ENCODE results near the gene PSAP.
"Not testable (repeated sequence)": the region's sequence is repeated elsewhere in the genome, so short reads cannot be mapped to it uniquely, and the experiment has no call there.

PSAP gene

DNA sequence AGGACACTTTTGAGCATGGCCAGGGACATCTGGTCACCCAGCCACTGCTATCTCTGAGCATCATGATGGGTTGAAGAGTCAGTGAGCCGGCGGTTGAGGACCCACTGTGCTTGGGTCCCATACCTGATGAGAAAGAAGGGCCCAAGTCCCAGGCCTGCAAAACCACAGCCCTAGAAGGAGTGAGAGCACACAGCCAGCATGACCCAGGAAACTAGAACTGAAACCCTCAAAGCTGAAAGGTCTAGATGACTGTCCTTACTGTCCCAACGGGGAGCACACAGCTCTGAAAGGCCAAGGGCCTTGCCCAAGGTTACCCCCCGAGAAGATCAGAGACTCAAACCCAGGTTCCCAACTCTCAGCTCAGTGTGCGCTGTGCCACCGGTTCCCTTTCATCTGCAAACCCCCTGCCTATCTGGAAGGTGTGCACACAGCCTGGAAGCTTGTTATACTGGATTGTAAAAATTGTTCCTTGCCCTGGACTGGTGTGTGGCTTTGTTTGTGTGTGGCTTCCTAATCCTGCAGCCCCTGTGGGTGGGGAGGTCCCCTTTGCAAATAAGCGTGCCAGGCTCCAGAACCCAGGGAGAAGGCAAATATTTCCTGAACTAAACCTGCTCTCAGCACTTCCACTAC is 22.6 kb upstream of the PSAP start:
- DNase-seq (ENCODE audit: low read depth) = no peak

DNA sequence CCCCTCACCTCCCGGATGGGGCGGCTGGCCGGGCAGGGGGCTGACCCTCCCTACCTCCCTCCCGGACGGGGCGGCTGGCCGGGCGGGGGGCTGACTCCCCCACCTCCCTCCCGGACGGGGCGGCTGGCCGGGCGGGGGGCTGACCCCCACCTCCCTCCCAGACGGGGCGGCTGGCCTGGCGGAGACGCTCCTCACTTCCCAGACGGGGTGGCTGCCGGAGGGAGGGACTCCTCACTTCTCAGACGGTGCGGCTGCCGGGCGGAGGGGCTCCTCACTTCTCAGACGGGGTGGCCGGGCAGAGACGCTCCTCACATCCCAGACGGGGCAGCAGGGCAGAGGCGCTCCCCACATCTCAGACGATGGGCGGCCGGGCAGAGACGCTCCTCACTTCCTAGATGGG is 18.6 kb upstream of the PSAP start:
- not testable (repeated sequence) for DNase-seq (ENCODE audit: low read depth)

DNA sequence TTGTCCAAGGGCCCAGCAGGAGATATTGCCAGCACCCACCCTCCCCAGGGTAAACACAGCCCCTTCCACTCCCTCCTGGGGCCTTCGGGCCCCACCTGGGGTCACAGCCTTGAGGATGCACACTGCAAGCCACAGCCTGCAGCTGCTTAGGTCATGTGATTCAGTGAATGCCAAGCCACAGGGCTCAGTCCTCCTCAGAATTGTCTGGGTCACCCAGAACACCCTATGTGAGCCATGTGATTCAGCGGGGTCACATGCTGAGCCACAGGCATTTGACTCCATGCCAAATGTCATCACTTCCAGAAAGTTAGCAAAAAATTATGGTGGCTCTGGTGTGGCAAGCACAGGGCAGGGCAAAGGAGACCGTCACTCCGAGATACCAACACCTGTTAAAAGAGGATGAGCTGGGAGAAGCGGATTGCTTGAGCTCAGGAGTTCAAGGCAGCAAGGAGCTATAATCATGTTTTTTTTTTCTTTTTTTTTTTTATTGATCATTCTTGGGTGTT is 17.2 kb upstream of the PSAP start:
- peak; percentile 72 for DNase-seq (ENCODE audit: low read depth)

DNA sequence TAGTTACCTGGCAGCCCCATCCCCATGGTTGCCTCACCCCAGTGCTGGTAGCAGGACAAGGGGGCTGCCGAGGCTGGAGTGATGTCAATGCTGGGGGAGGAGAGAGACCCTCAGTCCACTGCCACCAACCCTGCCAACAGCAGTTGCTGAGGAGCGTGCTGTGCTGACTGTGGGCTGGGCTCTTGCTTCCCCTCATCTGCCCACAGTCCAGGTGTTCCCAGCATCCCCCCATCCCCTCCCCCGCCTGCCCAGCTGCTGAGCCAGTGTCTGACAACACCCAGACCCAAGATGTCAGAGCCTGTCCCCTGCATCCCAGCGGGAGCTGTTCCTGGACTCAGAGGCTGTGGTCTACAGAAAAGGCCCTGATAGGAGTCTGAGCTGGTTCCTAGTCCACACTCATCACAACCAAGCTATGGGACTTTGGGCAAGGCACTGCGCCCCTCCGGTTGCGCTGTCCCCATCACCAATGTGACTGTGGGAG is 14.6 kb upstream of the PSAP start:
- DNase-seq (ENCODE audit: low read depth) = no peak

DNA sequence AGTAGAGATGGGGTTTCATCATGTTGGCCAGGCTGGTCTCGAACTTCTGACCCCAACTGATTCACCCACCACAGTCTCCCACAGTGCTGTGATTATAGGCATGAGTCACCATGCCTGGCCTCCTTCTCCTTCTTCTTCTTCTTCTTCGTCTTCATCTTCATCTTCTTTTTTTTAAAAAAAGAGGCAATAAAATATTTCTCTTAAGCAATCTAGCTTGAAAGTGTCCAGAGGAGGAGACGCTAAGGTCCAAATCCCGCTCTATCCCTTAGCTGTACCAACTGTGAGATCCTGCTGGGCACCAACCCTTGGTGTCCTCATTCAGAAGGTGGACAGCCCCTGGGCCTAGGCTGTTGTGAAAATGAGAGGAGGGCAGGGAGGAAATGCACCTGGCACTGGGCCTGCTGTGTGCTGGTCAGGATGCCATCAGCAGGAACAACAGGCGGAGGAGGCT is 13.9 kb upstream of the PSAP start:
- DNase-seq (ENCODE audit: low read depth) = peak; percentile 71

DNA sequence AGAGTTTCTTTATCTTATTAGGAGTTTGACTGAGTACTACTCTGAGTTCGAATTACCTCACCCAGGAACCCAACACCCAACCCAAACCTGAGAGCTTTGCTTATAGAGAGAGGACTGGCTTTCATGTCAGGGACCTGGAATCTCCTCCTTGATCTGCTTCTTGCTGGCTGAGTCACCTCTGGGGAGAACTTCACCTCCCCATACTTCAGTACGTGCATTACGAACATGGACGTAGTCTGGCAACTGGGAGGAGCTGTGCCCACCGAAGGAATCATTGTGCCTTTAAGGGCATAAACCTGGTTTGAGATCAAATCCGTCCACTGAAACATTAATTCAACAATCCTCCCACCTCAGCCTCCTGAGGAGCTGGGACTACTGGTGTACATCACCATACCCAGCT is 12.2 kb upstream of the PSAP start:
- no peak for DNase-seq (ENCODE audit: low read depth)

DNA sequence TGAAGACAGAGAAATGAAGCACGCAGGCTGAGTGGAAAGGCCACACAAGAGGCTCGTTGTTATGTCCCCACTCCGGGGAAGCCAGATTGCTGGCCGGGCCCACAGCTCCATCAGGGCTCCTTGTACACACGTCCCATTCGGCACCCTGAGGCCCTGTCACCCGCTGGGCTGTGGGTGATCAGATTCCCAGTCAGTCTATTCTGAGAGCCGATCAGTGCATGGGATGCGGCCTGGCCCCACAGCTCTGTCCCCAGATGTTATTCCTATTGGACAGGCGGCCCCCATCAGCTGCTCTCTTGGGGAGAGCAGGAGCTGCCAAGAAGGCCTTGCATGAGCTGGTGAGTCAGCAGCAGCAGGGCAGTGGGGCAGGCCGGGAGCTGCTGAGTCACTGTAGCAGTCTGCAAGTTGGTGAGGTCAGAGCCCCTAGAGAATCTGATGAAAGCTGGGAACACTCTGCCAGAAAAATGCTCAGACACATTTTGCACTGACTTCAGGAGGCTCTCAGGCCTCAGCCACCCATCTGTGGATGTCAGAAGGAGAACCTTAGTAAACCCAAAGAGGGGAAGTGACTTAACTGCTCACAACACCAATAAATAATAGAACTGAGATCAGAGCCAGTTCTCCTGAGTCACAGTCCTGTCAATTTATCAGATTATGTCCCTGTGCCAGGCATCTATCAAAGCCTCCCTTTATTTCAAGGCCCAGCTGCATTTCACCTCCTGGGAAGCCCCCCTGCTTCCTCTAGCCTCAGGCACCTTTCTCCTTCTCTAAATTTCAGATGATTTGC is 9.4 kb upstream of the PSAP start:
- peak; percentile 100 for DNase-seq (ENCODE audit: low read depth)

DNA sequence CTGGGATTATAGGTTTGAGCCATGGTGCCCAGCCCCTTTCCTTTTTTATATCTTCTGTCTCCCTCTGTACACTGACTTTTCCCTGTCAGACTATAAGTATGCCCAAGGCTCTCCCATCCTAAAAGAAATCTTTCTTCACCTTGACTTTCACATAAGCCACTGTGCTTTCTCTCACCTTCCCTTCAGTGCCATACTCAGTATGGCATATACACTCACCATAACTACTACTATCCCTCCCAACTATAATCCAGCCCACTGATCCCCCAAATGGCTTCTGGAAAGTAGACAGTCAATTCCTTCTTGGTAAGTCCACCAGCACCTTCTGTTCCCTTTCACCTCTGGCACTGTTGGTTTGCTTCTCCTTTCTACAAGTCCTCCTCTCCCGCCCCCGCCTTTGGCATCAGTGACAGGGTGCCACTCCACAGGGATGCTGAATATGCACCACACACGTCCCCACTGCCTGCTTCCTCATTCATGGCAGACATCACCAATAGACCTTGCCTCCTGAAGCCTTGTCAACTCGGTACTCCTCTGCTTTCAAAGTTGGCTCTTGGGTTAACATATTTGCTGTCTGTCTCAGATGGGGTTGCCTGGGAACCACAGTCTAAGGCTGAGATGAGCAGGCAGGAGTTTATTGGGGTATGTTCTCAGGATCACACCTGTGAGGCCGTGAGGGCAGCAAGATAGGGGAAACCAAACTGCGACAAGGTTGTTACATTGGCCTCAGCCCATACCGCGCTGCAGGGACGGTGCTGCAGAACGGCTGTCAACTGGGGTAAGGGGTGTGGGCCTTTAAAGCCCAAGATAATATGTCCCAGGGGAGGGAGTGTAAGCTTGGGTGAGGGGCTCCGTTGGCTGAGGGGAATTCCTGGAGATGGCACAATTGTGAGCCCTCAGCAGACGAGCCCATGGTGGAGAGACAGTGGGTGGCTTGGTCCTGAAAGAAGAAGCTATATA is 7.2 kb upstream of the PSAP start:
- no peak for DNase-seq (ENCODE audit: low read depth)

DNA sequence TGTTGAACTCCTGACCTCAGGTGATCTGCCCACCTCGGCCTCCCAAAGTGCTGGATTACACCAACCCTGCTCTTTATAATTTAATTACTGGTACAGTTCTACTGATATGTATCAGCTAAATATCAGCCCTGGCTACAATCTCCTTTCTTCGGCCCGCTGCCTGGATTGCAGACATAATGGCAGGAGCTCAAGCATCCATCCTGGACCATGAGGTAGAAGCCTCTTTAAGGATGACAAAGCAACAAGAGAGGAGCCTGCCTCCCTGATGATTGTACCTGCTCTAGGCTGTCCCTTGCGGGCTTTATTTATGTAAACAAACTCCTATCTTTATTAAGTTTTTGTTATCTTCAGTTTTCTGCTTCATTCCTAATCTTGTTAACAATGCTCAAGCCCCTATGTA is 5.6 kb upstream of the PSAP start:
- no peak for DNase-seq (ENCODE audit: low read depth)

GRCh38 chr10:71854031-71854430 is 3.0 kb upstream of the PSAP start:
- no peak for DNase-seq (ENCODE audit: low read depth)

DNA sequence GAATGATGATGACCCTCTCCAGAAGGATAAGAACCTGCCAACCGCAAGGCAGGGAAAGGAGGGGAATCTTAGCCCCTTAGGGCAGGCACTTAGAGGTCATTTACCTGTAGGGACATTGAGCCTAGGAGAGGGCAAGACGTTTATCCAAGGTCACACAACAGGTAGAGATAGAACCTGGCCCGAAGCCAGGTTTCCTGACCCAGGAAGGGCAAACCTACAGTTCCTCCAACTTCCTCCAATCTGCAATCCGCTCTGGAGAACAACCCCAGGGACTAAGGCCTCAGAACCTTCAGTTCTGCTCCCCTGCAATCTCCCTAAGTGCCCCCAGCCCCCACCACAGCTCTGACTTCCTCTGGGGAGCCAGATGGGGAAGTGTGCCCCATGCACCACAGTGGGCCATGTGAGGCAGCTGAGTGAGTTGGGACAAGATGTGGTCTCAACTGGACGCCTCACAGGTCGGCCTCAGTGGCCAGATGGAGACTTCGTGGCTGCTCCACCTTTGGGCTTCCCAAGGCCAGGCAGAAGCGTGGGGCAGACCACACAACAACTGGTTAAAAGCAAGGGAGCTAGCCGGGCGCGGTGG is 1.4 kb upstream of the PSAP start:
- no peak for DNase-seq (ENCODE audit: low read depth)

GRCh38 chr10:71851465-71852095 is 529 bp upstream of the PSAP start:
- not testable (repeated sequence) for DNase-seq (ENCODE audit: low read depth)

- DNase-seq (ENCODE audit: low read depth) = no peak
Measured at GRCh38 chr10:71850021-71850742, 869 bp downstream of the PSAP start.

- DNase-seq (ENCODE audit: low read depth) = no peak
Measured at GRCh38 chr10:71849461-71849908, 1.6 kb downstream of the PSAP start.

DNA sequence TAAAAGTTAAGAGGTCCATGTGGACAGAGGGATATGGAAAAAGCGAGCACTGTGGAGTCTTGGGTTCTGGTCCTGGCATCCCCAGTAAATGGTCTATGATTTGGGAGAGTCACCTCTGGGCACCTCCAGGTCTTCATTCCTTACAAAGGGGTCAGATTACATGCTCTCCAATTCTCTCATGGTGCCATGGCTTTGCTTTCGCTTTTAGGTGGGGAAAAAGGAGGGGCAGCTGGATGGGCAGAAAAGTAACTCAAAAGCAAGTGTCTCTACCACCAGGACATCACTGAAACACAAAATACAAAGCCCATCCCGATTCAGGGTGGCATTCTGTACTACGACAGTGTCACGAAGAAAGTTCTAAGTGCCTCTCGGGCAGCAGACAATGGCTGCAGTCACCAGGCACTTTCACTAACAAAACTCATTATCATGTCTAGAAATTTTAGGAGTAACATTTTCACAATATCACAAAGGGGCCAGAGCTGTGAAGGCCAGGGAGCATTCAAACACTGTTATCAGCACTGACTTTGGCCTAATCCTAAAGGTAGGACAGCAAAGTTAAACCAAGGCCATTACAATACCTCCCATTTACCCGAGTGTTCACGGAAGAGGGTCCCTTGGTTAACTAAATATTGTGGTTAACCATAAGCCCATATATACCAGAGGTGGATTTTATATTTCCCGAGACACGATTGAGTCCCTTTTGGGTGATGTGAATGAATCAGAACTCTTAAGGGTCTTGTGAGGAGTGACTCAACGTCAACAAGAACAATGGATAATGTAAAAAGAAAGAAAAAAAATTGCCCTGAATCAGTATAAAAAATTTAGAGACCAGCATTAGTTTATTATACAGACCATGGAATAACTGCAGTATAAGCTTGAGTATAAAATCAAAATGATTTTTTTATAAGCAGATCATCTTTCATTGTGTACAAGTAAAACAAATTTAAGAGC is 2.5 kb downstream of the PSAP start:
- no peak for DNase-seq (ENCODE audit: low read depth)

GRCh38 chr10:71847418-71847817 is 3.6 kb downstream of the PSAP start:
- DNase-seq (ENCODE audit: low read depth) = no peak

GRCh38 chr10:71846816-71847215 is 4.2 kb downstream of the PSAP start:
- DNase-seq (ENCODE audit: low read depth) = no peak

DNA sequence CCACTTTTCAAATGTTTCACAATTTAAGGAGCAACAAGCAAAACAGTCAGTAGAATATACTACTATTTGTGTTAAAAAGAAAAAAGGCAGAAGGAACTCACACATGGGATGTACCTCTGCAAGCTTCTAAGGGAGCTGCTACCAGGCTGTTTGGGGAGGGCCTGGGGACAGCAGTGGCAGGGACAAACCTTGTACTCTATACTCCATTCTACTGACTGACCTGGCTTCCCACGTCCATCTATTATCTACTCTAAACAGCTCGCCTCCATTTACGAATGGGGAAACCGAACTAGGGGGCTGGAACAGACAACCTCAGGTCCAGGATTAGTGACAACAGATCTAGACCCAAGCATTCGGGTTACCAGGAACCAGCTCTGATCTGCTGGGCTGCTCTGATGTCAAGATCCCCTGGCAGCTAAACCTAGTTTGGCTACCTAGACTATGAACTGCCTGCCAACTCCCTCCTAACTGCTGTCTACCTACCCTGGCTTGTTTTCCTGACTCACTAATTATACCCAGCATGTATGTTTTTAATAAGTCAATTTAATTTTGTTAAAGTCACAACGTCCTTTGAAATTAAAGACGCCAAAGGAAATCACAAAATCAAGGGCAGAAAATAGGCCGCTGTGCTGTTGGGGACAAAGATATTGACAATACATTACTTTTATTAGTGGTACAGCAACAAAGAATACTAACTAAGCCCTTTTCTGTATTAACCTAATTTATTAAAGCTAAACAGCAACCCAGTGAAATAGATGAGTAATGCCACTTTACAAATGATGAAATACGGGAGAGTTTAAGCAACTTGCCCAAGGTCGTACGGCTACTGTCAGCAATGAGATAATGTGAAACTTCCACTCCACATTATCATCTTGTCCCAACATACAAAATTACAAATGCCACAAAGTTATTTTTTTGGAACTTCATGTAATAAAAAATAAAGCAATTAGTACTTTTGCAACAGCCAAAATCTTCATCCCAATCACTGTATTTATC is 5.3 kb downstream of the PSAP start:
- no peak for DNase-seq (ENCODE audit: low read depth)
